Measurements from ENCODE around the gene GNG4.

- TF ChIP-seq MYC (IDR thresholded peaks at IDR 0.05; ENCODE audit: low read depth, low read length): no peak
- TF ChIP-seq CTCF (IDR thresholded peaks at IDR 0.05; ENCODE audit: low read depth, low read length): no peak
Observed at GRCh38 chr1:235556807-235557206, 92.8 kb downstream of the GNG4 start.
